IMR-90 (cell line): ENCODE data around the gene GLIS1. TPM values are rescaled to one million over a fixed set of nuclear protein-coding genes. Genes with fewer than 3 reads are reported as not detected.

Experiments
- ATAC-seq: fragments of 200-7000 bp; cut with Tn5 transposase; 2 replicates; pipeline ENCODE4 v1.9.1; 2020; ENCODE audit warnings: low read depth, mild to moderate bottlenecking, moderate library complexity
- BruUV-seq: library from RNA; stranded (reverse); fragments of 400-500 nt; replicated peaks from 2 replicates; lab custom pipeline; 2021; lab: Mats Ljungman, UMichigan
- CTCF ChIA-PET: fragments of 300-600 bp; formaldehyde crosslinking; extraction: SDS; loops from one replicate; lab custom pipeline; 2021; ENCODE audit warnings: antibody characterized with exemption; lab: Yijun Ruan, JAX
- POLR2A ChIA-PET: fragments of 300-600 bp; sonication (Branson Sonifier 250); formaldehyde crosslinking; loops from one replicate; lab custom pipeline; 2022; ENCODE audit warnings: antibody characterized with exemption; ENCODE audit not compliant: unreplicated experiment; lab: Charles Lee
- DNase-seq: peaks from one replicate; pipeline ENCODE4 v3.0.0; 2013
- H2AFZ ChIP-seq: replicated peaks from 2 replicates; pipeline ENCODE3; 2013; ENCODE audit warnings: low read length, mild to moderate bottlenecking; ENCODE audit not compliant: poor library complexity
- H2AK5ac ChIP-seq: 2 replicates; pipeline ENCODE4 v1.6.1; 2013; ENCODE audit warnings: low read depth, low read length, inconsistent platforms
- H2AK9ac ChIP-seq: replicated peaks from 2 replicates; pipeline ENCODE3; 2013; ENCODE audit warnings: mild to moderate bottlenecking, low read depth, low read length, moderate library complexity; ENCODE audit not compliant: poor library complexity
- H2BK120ac ChIP-seq: 2 replicates; pipeline ENCODE4 v1.6.1; 2013; ENCODE audit warnings: low read depth, low read length, inconsistent platforms
- H2BK15ac ChIP-seq: 3 replicates; pipeline ENCODE4 v1.6.1; 2013; ENCODE audit warnings: low read depth, low read length, inconsistent platforms
- H2BK20ac ChIP-seq: 2 replicates; pipeline ENCODE4 v1.6.1; 2013; ENCODE audit warnings: low read depth, mild to moderate bottlenecking, inconsistent platforms, low read length, moderate library complexity
- H2BK5ac ChIP-seq: 2 replicates; pipeline ENCODE4 v1.6.1; 2013; ENCODE audit warnings: mild to moderate bottlenecking, low read depth, low read length, inconsistent platforms; ENCODE audit not compliant: poor library complexity, severe bottlenecking
- H3K14ac ChIP-seq: replicated peaks from 2 replicates; pipeline ENCODE4 v1.6.1; 2013; ENCODE audit warnings: low read depth, low read length, inconsistent platforms
- H3K18ac ChIP-seq: 2 replicates; pipeline ENCODE4 v1.6.1; 2013; ENCODE audit warnings: low read depth, low read length, control low read depth
- H3K23ac ChIP-seq: 2 replicates; pipeline ENCODE4 v1.6.1; 2013; ENCODE audit warnings: low read depth, low read length, inconsistent platforms
- H3K27ac ChIP-seq: 2 replicates; pipeline ENCODE4 v1.5.1; 2013; ENCODE audit warnings: mild to moderate bottlenecking, control low read depth, low read length; ENCODE audit not compliant: insufficient read depth
- H3K27me3 ChIP-seq: 2 replicates; pipeline ENCODE4 v1.6.1; 2013; ENCODE audit warnings: low read length; ENCODE audit not compliant: control insufficient read depth, insufficient read depth
- H3K36me3 ChIP-seq: 2 replicates; pipeline ENCODE4 v1.6.1; 2013; ENCODE audit warnings: low read length, mixed read lengths; ENCODE audit not compliant: control insufficient read depth, insufficient read depth
- H3K4ac ChIP-seq: 2 replicates; pipeline ENCODE4 v1.6.1; 2013; ENCODE audit warnings: low read depth, low read length, inconsistent platforms
- H3K4me1 ChIP-seq: 2 replicates; pipeline ENCODE4 v1.6.1; 2013; ENCODE audit warnings: low read length, mixed read lengths; ENCODE audit not compliant: control insufficient read depth, insufficient read depth
- H3K4me2 ChIP-seq: 2 replicates; pipeline ENCODE4 v1.6.1; 2013; ENCODE audit warnings: low read depth, mild to moderate bottlenecking, control low read depth, low read length, moderate library complexity
- H3K4me3 ChIP-seq: 2 replicates; pipeline ENCODE4 v1.5.1; 2013; ENCODE audit warnings: low read depth, mild to moderate bottlenecking, control low read depth, low read length, moderate library complexity; ENCODE audit not compliant: insufficient read depth
- H3K56ac ChIP-seq: 2 replicates; pipeline ENCODE4 v1.6.1; 2013; ENCODE audit warnings: low read length, inconsistent platforms; ENCODE audit not compliant: insufficient read depth; ENCODE audit errors: extremely low read depth
- H3K79me1 ChIP-seq, 2 experiments: 2 replicates each; pipeline ENCODE4 v1.6.1; 2013; ENCODE audit warnings: low read length in 2 of 2, inconsistent platforms in 1 of 2, low read depth in 1 of 2
- H3K9ac ChIP-seq: 2 replicates; pipeline ENCODE4 v1.6.1; 2013; ENCODE audit warnings: low read depth, low read length, control low read depth
- H3K9me1 ChIP-seq: 2 replicates; pipeline ENCODE4 v1.6.1; 2013; ENCODE audit warnings: low read length, inconsistent platforms; ENCODE audit not compliant: insufficient read depth
- H3K9me3 ChIP-seq: 2 replicates; pipeline ENCODE4 v1.6.1; 2013; ENCODE audit warnings: low read length; ENCODE audit not compliant: control insufficient read depth, insufficient read depth
- H4K20me1 ChIP-seq: 2 replicates; pipeline ENCODE4 v1.6.1; 2013; ENCODE audit warnings: low read length, inconsistent platforms; ENCODE audit not compliant: insufficient read depth
- H4K5ac ChIP-seq: 2 replicates; pipeline ENCODE4 v1.6.1; 2013; ENCODE audit warnings: mild to moderate bottlenecking, low read depth, low read length, control low read depth
- H4K8ac ChIP-seq, 2 experiments: 2 replicates each; pipeline ENCODE4 v1.6.1; 2013; ENCODE audit warnings: low read depth in 2 of 2, low read length in 2 of 2, control low read depth in 1 of 2, inconsistent platforms in 1 of 2
- H4K91ac ChIP-seq: 2 replicates; pipeline ENCODE4 v1.6.1; 2013; ENCODE audit warnings: low read depth, low read length, inconsistent platforms; ENCODE audit not compliant: insufficient read depth
- BHLHE40 ChIP-seq: fragments of 150-350 bp; IDR thresholded peaks from 2 replicates; pipeline ENCODE4 v1.6.1; 2016; ENCODE audit warnings: mild to moderate bottlenecking, low read depth, low read length
- CEBPB ChIP-seq: IDR thresholded peaks from 2 replicates; pipeline ENCODE4 v1.6.1; 2012; ENCODE audit warnings: low read depth, low read length, improper control_type of control experiment
- CHD1 ChIP-seq: IDR thresholded peaks from 2 replicates; pipeline ENCODE4 v1.6.1; 2012; ENCODE audit warnings: low read depth, low read length, improper control_type of control experiment
- FOS ChIP-seq: fragments of 150-350 bp; IDR thresholded peaks from 2 replicates; pipeline ENCODE4 v1.6.1; 2016; ENCODE audit warnings: low read depth, low read length
- MAFK ChIP-seq: IDR thresholded peaks from 2 replicates; pipeline ENCODE4 v1.6.1; 2012; ENCODE audit warnings: low read depth, low read length, improper control_type of control experiment
- MAZ ChIP-seq: IDR thresholded peaks from 2 replicates; pipeline ENCODE4 v1.6.1; 2012; ENCODE audit warnings: low read depth, mild to moderate bottlenecking, low read length, improper control_type of control experiment, moderate library complexity, borderline replicate concordance
- MXI1 ChIP-seq: IDR thresholded peaks from 2 replicates; pipeline ENCODE4 v1.6.1; 2012; ENCODE audit warnings: low read depth, mild to moderate bottlenecking, low read length, moderate library complexity, borderline replicate concordance
- NFE2L2 ChIP-seq: fragments of 150-350 bp; IDR thresholded peaks from 2 replicates; pipeline ENCODE4 v1.6.1; 2016; ENCODE audit warnings: low read depth, mild to moderate bottlenecking, low read length
- RAD21 ChIP-seq: IDR thresholded peaks from 2 replicates; pipeline ENCODE4 v1.6.1; 2012; ENCODE audit warnings: low read length, improper control_type of control experiment
- RCOR1 ChIP-seq: IDR thresholded peaks from 2 replicates; pipeline ENCODE4 v1.6.1; 2012; ENCODE audit warnings: mild to moderate bottlenecking, low read length, improper control_type of control experiment; ENCODE audit not compliant: insufficient replicate concordance
- RFX5 ChIP-seq: IDR thresholded peaks from 2 replicates; pipeline ENCODE4 v1.8.0; 2012; ENCODE audit warnings: low read depth, mild to moderate bottlenecking, low read length, moderate library complexity
- SMC3 ChIP-seq: fragments of 150-350 bp; IDR thresholded peaks from 2 replicates; pipeline ENCODE4 v1.6.1; 2016; ENCODE audit warnings: low read depth, mild to moderate bottlenecking, antibody characterized with exemption, low read length, moderate library complexity
- WGBS, 2 experiments: methylation state at CpG; one replicate each; pipeline versions ENCODE4 v1.1.5 to v1.1.7; 2013; ENCODE audit warnings: missing lambda C conversion rate in 2 of 2; ENCODE audit not compliant: insufficient read length in 1 of 2; ENCODE audit errors: extremely low coverage in 2 of 2; 5-methylcytosine and 5-hydroxymethylcytosine counted together
- dilution Hi-C: fragments of 300-500 bp; cut with HindIII; formaldehyde crosslinking; loops from one replicate; pipeline ENCODE4 v1.14.3; 2018; ENCODE audit warnings: low sequenced_read_pairs; ENCODE audit not compliant: unreplicated experiment
- in situ Hi-C: fragments of 300-500 bp; cut with MboI; formaldehyde crosslinking; loops from 3 replicates; pipeline ENCODE4 v1.14.3; 2019; ENCODE audit warnings: low sequenced_read_pairs, inconsistent platforms, mixed read lengths
- intact Hi-C: fragments of 100-400 bp; cut with micrococcal nuclease; formaldehyde crosslinking; loops from 2 replicates; pipeline ENCODE4 v1.10.0; 2022
- polyA plus RNA-seq, 3 experiments: library from polyadenylated mRNA; depleted of rRNA; stranded (reverse); fragments of >200 nt; gene quantifications; 2 replicates each; pipeline ENCODE4 v1.2.3, GENCODE V29; 2012; ENCODE audit warnings: low replicate concordance in 1 of 3
- total RNA-seq: library from RNA; depleted of rRNA; stranded (reverse); fragments of >200 nt; gene quantifications from 2 replicates; pipeline ENCODE4 v1.2.3, GENCODE V29; 2012
- TF ChIP-seq, protein P1 (sequence below): fragments of 150-350 bp; IDR thresholded peaks from 2 replicates; pipeline ENCODE4 v1.6.1; 2016; ENCODE audit warnings: low read depth, mild to moderate bottlenecking, low read length, moderate library complexity, borderline replicate concordance

The GLIS1 gene
- total and polyA plus RNA-seq, 2 of the 4 experiments (the other 2 are of a cell fraction): 0.18 to 2.3 TPM

DNA sequence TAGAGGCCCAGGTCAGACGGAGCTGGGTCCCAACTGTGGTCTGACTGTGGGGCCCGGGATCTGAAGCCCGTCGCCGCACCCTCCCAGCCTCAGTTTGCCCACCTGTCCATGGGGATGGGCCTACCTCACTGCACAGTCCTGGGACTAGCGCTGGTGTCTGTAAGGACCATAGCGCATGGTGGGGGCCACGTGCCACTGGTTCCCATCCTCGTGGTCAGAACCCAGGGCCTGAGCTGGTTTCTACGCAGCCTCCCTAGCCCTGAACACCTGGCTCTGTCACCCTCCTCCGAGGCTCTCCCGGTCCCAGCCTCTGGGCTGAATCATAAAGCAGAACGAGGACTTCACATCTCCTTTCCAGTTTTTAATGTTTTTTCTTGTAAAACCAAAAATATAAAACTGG is 233.1 kb downstream of the GLIS1 start:
- Histone ChIP-seq H2BK5ac (no peak overlapping the region), H3K14ac (no peak overlapping the region), H2AK9ac (no peak overlapping the region), H2AFZ (peak overlapping the region; percentile 32), H3K4me2 (no peak overlapping the region), H4K91ac (no peak overlapping the region), H3K4me3 (no peak overlapping the region), H3K9me3 (no peaks in the 10 kb centered on the region), H3K27ac (no peak overlapping the region), H3K23ac (no peak overlapping the region), H3K79me1 (no peaks in the 10 kb centered on the region), H3K18ac (no peak overlapping the region), H2BK15ac (no peak overlapping the region), H3K4ac (no peak overlapping the region), H3K9ac (no peak overlapping the region), H4K20me1 (no peaks in the 10 kb centered on the region), H3K56ac (no peak overlapping the region), H4K5ac (no peak overlapping the region), H2BK20ac (no peak overlapping the region), H3K36me3 (no peaks in the 10 kb centered on the region), H2BK120ac (no peak overlapping the region), H2AK5ac (no peak overlapping the region; the same call in 1 of the 2 replicates), H4K8ac (no peak overlapping the region), H3K9me1 (no peaks in the 10 kb centered on the region), H3K27me3 (peaks cover 12% of the 10 kb centered on the region), H3K4me1 (peaks cover 3% of the 10 kb centered on the region; the same call in 1 of the 2 replicates)
- WGBS, 2 experiments: 88% methylated on average over 9 of the region's 13 CpGs; no CpG with 5 or more reads in 1 of the 2 experiments
- no peak for DNase-seq
- TF ChIP-seq, protein P1, sequence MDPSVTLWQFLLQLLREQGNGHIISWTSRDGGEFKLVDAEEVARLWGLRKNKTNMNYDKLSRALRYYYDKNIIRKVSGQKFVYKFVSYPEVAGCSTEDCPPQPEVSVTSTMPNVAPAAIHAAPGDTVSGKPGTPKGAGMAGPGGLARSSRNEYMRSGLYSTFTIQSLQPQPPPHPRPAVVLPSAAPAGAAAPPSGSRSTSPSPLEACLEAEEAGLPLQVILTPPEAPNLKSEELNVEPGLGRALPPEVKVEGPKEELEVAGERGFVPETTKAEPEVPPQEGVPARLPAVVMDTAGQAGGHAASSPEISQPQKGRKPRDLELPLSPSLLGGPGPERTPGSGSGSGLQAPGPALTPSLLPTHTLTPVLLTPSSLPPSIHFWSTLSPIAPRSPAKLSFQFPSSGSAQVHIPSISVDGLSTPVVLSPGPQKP: no peak
- TF ChIP-seq RAD21 (no peak), CHD1 (no peak), NFE2L2 (no peak), CEBPB (no peak), RCOR1 (no peak), BHLHE40 (no peak), MAZ (no peak), RFX5 (no peak), MXI1 (no peak), FOS (no peak), SMC3 (no peak), MAFK (no peak)
- ChIA-PET CTCF (no interaction called here), POLR2A (no interaction called here)
- intact Hi-C loops: no loop called here
- dilution Hi-C loops: no loop called here
- no peak for ATAC-seq
- BruUV-seq: no TSS peak
- in situ Hi-C loops: no loop called here
